ENCODE results near the gene PLA2G2F.

Gene PLA2G2F, protein sequence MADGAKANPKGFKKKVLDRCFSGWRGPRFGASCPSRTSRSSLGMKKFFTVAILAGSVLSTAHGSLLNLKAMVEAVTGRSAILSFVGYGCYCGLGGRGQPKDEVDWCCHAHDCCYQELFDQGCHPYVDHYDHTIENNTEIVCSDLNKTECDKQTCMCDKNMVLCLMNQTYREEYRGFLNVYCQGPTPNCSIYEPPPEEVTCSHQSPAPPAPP

DNA sequence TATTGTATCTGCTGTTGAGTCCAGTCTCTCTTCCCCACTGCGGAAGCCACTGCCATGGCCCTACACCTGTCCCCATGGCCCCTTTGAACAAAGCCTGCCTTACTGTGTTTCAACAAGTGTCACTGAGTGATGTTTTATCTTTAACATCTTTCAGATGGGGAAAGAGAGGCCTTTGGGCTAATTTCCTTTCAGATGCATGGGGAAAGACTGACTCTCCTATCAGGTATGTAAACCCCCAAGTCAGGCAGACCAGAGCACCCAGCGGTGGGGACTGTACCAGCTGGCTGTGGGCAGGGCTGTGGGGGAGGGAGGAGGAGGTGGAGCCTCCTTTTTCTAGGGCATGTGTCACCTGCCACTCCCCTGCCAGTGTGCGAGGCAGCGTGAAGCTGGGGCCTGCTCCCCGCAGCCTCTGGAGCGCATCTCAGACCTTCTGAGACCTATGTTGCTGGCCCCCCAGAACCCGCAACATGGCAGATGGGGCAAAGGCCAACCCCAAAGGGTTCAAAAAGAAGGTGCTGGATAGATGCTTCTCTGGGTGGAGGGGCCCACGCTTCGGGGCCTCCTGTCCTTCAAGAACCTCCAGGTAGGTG lies at the start of gene PLA2G2F:
TSS of gene PLA2G2F (plus strand) at position 363 of the 590 bp plus-strand sequence. CDS start at position 468, 105 bp downstream.
- DNase-seq = no peak

DNA sequence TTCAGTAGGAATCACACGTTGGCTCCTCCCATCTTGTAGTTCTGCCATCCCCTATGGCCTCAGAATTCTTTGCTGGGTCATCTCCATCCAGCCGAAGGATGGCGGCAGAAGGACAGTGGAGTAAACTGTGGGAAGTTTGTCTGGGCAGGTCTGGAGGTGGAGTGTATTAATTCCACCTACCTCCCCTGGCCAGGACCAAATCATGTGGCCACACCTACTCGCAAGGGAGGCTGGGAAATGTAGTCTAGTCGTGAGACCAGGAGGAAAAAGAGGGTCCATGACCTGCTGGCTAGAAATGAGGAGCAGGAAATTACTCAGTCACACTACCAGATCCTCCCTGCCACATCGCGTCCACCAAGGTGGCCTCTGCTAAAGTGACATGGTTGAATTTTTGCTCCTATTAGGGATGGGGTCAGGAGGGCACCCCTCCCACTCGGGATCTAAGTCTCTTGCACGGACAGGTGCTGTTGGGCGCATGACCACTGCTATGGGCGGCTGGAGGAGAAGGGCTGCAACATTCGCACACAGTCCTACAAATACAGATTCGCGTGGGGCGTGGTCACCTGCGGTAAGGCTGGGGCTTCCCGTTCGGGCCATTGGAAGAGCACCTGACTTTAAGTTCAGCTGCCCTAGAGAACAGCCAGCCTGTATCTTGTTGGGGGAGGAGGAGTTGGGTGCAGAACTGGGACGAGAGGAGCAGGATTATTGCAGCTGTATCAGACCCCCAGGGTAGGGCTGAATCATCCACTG lies 49.6 kb upstream of the PLA2G2F start:
- DNase-seq = no peak

DNA sequence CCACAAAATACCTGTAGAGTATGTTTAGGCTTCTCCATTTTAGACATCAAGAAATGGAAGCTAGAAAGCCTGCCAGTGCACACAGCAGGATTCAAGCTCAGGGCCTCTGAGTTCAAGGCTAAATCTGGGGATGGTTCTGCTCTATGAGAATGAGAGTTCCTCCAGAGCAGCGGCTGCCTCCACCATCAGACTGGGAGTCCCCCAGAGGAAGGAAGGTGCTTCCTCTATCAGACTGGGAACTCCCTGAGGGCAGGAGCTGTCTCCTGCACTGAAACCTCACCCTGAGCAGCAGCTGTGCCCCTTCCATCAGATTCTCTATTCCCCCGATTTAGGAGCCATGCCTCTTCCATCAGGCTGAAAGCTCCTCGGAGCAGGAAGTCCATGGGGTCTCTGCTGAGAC lies 49.0 kb upstream of the PLA2G2F start:
- no peak for DNase-seq

DNA sequence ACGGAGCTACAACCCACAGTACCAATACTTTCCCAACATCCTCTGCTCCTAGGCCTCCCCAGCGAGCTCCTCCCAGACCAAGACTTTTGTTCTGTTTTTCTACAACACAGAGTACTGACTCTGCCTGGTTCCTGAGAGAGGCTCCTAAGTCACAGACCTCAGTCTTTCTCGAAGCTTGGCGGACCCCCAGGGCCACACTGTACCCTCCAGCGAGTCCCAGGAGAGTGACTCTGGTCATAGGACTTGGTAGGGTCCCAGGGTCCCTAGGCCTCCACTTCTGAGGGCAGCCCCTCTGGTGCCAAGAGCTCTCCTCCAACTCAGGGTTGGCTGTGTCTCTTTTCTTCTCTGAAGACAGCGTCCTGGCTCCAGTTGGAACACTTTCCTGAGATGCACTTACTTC lies 48.5 kb upstream of the PLA2G2F start:
- no peak for DNase-seq

DNA sequence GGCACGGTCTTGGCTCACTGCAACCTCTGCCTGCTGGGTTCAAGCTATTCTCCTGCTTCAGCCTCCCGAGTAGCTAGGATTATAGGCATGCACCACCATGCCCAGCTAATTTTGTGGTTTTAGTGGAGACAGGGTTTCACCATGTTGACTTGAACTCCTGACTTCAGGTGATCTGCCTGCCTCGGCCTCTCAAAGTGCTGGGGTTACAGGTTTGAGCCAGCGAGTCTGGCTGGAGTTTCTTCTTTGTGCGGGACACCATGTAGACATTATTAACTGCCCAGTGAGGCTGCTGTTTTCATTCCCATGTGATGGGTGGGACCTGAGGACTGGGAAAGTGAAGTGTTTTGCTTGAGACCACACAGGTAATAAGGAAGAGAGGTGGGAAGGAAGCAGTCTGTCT lies 45.8 kb upstream of the PLA2G2F start:
- no peak for DNase-seq

DNA sequence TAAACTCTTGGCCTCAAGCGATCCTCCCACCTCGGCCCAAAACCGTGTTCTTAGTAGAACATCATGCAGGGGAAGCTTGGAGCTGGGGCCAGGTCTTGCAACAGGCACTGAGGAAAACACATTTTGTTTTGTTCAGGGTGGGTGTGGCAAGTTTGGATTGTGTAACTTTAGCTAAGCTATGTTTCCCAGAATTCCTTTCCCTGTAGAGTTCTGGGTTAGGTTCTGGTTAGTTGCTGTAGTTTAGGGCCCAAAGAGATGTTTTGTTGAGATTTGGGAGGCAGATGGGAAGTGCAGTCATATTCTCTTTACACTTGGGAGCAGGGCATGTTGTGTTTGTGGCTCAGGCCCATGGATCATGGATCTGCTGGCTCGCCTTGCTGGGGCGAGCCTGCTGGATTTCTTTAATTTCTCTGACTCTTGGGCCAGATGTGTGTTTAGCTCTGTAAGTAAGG lies 45.2 kb upstream of the PLA2G2F start:
- no peak for DNase-seq

DNA sequence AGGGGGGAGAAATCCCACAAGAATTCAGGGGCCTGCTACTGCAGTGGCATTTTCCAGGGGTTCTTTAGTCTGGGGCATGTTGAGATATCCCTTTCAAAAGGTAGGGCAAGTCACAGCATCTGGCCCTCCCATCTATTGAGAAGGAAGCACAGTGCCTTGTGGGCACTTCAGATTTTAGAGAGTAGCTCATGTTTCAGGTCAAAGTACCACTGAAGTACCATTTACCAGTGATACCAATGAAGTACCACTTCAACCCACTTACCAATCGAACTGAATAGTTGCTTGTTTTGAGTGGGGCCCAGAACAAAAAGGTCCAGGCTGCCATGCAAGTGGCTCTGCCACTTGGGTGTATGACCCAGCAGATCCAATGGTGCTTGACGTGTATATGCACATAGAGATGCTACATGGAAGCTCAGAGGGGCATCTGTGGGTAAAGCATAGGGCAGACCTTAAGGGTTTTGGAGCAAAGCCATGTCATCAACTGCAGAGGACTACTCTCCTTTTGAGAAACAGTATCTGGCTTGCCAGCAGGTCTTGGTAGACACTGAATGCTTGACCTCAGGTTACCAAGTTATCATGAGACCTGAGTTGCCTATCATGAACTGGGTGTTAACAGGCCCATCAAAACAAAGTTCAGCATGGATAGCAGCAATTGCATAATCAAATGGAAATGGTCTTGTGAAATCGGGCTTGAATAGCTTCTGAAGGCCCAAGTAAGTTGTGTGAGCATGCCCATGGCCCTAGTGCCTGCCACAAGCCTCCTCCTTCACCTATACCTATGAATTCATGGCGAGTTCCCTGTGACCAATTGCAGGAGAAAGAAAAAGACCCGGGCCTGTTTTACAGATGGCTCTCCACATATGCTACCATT lies 43.3 kb upstream of the PLA2G2F start:
- no peak for DNase-seq

DNA sequence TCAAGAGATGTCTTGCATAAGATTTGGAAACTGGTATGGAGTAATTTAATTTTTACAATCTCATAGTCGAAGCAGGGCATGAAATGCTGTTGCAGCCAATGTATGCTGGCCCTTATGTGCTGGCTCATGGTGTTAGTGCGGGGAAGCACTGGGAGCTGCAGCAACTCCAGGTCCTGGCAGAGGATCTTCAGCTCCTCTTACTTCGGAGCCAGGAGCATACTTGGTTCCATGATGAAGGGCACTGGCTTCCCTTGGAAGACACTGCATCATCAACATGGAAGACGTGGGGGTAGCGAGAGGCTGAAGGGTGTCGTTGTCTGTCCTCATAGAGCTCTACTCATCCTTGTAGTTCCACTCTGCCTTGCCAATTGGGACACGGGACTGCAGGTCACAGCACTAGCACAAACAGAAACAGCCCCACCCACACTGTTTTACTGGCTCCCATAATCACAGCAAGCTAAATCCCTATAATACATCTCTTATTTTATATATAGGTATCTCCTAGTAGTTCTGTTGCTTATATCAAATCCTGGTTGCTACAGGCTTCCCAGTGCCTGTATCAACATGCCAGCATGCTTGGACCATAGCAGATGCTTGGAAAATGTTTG lies 42.2 kb upstream of the PLA2G2F start:
- DNase-seq = no peak

DNA sequence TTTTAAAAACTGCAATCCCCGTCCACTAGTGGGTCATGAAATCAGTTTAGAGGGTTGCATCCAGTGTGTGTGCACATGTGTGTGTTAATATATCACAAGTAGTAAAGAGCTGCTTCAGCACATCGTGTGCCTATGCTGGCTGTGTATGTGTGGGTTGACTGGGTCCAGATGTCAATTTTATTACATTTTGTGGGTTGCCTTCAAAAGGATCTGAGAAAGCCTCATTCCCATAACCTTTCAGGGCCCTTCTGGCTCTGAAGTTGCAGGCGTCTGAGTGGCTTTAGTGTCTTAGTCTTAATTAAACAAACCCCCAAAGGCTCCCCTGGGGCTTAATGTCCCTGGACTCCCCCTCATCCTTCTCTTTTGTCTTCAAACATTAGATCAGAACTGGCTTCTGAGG lies 39.6 kb upstream of the PLA2G2F start:
- no peak for DNase-seq

DNA sequence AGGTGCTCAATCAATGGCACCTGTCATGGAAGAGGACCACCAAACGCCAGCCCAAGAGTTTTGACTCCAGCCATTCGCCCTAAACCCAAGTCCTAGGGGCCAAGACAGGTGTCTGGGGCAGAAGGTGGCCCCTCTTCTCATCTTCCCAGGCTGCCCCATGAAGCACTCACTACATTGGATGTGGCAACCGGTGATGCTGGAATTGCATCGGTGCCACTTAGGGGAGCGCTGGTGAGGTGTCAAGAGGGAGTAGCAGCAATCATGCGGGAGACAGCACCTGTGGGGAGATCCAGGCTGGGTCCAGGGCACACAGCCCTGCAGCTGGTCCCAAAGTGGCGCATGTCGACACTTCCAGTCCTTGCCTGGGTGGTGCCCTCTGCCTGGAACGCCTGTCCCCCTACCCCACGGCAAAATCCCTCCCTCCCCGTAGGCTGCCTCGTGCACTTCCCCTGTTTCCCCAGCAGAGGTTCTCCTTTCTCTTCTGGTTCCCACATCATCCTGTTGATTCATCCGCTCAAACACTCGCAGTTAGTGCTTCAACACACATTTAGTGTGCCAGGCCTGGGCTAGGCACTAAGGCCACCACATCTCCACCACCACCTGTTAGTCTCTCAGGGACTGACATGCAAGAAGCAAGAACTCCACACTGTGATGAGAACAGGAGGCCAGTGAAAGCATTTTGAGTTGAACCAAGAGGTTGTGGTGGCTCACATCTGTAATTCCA lies 38.3 kb upstream of the PLA2G2F start:
- DNase-seq = no peak

DNA sequence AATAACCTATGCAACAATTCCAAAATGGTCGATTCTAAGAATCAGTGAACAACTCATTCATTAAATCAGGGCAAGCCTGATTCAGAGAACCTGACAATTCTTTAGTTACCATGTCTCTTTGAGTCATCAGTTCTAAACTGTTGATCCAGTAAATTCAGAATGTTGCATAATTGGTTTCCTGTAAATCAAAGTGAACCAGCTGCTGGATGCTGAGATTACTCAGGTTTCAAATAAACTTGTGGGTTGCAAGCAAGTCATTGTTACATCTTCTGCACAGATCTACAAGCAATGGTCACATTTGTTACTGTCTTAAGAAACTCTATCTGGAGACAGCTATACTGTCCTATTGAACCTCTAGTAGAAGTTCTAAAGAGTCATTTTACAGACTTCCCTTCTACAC lies 36.2 kb upstream of the PLA2G2F start:
- no peak for DNase-seq

DNA sequence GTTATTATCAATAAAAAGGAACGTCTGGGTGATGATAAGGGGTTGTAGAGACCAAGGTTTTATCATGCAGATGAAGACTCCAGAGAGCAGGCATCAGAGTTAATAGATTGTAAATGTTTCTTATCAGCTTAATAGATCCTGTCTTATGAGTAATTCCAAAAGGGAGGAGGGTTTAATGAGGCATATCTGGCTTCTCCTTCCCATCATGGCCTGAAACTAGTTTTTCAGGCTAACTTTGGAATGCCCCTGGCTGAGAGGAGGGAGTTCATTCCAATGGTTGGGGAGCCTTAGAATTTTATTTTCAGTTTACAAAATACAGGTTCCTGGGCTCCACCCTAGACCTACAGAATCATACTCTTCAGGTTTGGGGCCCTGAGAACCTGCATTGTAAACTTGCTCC lies 33.3 kb upstream of the PLA2G2F start:
- no peak for DNase-seq

DNA sequence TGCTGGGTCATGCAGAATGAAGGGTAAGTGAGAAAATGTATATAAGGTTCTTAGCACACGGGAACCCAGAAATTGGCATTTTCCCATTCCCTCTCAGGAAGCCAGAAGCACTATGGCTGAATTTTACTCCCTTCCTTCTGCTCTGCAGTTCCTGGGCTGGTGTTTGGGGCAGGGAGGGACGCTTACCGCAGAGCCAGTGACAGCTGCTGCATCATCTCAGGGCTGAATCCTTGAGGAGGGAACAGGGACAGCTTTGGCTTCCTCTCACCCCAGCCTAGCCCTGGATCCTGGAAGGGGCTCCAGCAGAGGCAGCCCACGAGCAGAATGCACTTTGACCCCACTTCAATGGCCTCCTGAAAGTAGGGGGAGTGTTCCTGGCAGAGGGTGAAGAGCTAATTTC lies 31.8 kb upstream of the PLA2G2F start:
- DNase-seq = no peak

DNA sequence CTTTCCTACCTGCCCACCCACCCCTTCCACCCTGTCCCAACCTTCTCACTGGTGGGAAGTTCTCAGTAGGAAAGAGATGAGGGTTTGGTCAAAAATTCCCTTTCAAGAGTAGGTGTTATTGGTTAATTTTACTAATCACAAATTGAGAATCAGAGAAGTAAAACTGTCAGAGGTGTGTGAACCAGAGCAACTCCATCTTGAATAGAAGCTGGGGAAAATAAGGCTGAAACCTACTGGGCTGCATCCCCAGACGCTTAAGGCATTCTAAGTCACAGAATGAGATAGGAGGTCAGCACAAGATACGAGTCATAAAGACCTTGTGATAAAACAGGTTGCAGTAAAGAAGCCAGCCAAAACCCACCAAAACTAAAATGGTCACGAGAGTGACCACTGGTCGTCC lies 31.3 kb upstream of the PLA2G2F start:
- DNase-seq = no peak

DNA sequence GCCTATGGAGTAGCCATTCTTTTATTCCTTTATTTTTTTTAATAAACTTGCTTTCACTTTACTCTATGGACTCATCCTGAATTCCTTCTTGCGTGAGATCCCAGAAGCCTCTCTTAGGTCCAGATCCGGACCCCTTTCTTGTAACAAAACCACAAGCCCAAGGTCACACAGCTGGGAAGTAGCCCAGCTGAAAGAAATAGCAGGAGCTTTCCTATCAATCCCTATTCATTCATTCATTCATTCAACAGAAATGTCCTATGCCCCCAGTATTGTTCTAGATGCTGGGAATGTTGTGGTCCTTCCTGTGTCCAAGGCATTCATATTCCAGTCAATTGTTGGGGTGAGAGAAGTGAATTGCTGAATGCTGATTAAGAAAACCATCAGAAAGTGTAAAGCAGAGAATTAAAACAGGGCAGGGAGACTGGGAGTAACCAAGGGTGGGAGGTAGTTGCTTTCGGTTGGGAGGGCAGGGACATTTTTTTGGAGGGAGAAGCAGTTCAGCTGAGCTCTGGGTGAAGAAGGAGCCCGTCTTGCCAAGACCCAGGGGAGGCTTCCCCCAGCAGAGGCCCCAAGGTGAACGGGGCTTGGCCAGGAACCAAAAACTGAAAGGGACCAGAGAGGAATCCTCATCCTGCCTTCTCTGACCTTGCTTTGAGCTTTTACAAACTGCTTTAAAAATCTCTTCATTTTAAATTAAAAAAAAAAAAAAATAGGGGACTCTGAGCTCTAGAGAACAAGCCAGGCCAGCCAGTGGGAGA lies 30.6 kb upstream of the PLA2G2F start:
- no peak for DNase-seq

DNA sequence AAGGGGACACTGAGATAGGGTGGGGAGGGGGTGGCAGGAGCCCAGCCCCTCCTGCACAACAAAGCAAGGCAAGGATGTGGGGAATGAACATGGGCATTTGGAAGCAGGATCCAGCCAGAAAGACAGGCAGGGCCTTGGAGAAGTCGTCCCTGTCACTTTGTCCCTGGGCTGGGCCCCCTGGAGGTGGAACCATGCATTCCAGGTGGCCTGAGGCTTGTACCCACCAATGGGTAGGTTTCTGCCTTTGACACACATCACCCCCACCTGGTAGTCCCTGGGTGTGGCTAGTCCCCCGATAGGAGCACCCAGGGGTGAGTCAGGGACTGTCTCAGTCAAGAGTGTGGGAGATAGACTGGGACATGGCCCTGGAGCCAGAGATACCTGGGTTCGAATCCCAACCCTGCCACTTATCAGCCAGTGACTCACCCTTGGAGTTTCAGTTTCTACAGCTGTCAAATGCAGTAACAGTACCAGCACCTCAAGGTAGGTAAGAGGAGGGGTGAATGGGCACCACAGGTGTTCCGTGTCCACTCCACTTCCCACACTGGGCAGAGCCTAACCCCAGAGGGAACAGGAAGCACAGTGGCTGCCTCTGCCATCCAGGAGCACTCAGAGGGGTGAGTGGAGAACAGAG lies 29.8 kb upstream of the PLA2G2F start:
- no peak for DNase-seq

DNA sequence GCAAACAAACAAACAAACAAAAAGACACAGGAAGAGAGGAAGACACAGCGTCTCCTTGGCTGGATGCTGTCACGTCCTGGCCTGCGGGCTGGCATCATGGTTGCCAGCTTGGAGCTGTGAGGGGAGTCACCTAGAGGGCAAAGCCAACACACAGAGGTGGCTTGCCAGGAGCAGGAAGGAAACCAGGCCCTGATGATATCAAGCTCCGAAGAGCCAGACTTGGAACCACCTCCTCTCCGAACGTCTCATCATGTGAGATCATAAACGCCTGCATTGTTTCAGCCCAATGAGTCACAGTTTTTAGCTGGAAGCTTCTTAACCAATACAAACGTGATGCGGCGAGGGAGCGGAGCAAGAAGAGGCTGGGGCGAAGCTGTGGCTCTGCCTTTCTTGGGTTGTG lies 28.4 kb upstream of the PLA2G2F start:
- no peak for DNase-seq

DNA sequence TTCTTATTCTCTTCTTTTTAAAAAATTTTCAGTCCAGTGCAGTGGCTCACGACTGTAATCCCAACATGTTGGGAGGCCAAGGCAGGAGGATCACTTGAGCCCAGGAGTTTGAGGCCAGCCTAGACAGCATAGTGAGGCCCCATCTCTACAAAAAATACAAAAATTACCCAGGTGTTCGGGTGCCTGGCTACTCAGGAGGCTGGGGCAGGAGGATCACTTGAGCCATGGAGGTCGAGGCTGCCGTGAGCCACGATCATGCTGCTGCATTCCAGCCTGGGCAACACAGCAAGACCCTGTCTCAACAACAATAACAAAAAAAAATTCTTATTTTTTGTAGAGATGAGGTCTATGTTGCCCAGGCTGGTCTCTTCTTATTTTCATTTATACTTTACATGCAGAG lies 27.7 kb upstream of the PLA2G2F start:
- no peak for DNase-seq

DNA sequence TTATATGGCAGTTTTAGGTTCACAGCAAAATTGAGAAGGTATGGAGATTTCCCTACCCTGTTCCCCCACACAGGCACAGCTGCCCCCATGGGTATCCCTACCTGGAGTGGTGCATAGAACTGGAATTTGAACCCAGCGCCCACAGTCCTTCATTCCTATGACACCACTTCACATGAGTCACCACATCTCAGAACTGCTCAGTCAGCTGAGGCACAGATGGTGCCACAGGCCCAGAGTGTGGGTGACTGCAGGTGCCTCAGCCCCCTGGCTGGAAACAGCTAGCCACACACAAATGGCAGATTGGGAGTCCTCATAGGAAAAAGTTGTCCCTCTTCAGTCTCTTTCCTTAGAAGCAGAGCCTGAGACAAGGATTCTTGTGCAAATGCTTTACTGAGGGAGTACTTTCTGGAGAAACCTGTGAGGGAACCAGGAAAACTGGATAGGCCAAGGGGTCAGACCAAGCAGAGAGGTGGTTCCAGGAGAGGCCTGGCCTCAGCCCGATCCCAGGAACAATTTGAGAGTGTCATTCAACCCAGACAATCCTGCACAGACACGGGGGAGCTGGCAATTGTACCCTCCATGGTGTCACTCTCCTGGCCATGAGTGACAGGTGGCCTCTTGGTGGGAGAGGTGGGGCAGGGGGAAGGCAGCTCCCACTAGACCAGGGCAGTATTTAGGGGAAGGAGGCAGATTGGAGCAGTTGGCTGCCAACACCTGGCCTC lies 26.7 kb upstream of the PLA2G2F start:
- no peak for DNase-seq

DNA sequence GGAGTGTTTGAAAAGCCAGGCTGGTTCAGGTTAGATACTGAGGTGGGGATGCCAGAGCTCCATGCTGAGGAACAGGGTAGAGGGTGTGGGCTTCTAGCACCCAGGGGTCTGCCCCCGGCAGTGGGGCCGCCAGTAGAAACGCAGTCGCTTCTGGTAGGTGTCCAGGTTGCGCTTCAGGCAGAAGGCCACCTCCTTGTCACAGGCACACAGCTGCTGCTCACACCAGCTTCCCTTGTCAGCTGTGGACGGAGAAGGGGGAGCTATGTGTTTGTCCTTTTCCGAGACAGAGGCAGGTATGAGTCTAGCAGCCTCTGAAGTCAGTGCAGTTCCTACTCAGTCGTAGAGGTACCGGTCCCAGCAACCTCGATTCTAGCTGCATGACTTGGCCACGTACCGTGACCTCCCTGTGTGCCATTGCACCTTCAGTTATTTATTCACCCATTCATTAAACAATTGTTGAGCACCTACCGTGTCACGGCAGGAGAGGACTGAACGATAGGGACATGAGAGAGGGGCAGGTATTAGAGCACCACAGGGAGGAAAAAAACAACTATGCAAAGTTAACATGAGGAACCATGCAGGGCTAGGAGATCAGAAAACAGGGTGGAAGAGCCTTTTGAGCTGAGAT lies 25.0 kb upstream of the PLA2G2F start:
- DNase-seq = no peak

All from activated CD8-positive, alpha-beta memory T cell treated with anti-CD3 and anti-CD28 coated beads, Interleukin-2, amount 50 U/mL, for 4 hours (primary cell).